Measurements from ENCODE around the gene SF3B2. TPM values are rescaled to one million over a fixed set of nuclear protein-coding genes. Genes with fewer than 3 reads are reported as not detected.

Gene SF3B2
- total and polyA plus RNA-seq, 2 experiments from 2014 or later, result 120 to 155 TPM

DNA sequence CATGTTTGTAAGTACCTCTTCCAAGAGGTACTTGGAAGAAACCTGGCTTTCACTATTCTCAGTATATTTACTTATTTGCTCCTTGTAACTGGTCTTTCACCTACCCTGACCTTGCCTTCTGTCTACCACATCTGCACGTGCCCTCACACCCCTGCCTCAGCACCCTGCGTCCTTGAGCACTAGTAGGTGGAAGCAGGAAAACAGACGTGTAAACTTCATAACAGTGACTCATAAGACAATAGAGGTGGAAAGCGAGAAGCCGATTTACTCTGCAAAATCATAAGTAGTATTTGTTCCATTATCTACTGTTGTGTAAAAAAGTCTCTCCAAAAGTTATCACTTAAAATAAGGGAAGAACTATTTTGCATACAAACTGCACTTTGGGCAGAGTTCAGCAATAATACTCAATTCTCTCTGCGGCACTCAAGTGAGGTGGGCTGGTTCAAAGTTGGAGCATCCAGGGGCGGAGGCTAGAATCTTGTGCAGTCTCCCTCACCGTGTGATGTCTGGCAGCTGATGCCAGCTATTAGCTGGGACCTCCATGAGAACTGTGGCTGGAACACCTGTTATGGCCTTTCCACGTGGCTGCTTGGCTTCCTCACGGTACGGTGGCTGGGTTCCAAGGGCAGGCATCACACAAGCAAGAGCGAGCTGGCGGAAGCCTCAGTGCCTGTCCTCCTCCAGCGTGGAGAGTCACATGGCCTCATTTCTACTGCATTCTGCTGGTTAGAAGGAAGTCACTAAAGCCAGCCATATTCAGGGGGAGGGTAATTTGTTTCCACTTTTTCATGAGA lies 48.3 kb downstream of the SF3B2 start:
- no peaks in the 10 kb centered on the region for H3K9me3 ChIP-seq (ENCODE audit: low read depth)
- no peak overlapping the region for H2AFZ ChIP-seq
- peaks cover 8% of the 10 kb centered on the region for H4K20me1 ChIP-seq (ENCODE audit: insufficient read depth, poor library complexity, severe bottlenecking)
- H3K79me2 ChIP-seq, result peaks cover 91% of the 10 kb centered on the region
- no peaks in the 10 kb centered on the region for H3K36me3 ChIP-seq (replicated peaks; ENCODE audit: insufficient read depth, low read depth)
- no peak overlapping the region for H3K4me2 ChIP-seq
- H3K4me1 ChIP-seq (ENCODE audit: insufficient read depth), result no peaks in the 10 kb centered on the region
- TF ChIP-seq EZH2 (IDR thresholded peaks at IDR 0.05; ENCODE audit: borderline replicate concordance), result no peak
- TF ChIP-seq EZH2phosphoT487 (IDR thresholded peaks at IDR 0.05; ENCODE audit: low read depth, severe bottlenecking, unreplicated experiment), result no peak
- TF ChIP-seq, protein P1, sequence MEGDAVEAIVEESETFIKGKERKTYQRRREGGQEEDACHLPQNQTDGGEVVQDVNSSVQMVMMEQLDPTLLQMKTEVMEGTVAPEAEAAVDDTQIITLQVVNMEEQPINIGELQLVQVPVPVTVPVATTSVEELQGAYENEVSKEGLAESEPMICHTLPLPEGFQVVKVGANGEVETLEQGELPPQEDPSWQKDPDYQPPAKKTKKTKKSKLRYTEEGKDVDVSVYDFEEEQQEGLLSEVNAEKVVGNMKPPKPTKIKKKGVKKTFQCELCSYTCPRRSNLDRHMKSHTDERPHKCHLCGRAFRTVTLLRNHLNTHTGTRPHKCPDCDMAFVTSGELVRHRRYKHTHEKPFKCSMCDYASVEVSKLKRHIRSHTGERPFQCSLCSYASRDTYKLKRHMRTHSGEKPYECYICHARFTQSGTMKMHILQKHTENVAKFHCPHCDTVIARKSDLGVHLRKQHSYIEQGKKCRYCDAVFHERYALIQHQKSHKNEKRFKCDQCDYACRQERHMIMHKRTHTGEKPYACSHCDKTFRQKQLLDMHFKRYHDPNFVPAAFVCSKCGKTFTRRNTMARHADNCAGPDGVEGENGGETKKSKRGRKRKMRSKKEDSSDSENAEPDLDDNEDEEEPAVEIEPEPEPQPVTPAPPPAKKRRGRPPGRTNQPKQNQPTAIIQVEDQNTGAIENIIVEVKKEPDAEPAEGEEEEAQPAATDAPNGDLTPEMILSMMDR (IDR thresholded peaks at IDR 0.05; ENCODE audit: poor library complexity), result no peak
- no peaks in the 10 kb centered on the region for H3K27me3 ChIP-seq
- no peaks in the 10 kb centered on the region for H3K9me2 ChIP-seq (replicated peaks; ENCODE audit: insufficient read depth)
- H3K4me3 ChIP-seq, result no peak overlapping the region
- no peak overlapping the region for H3K27ac ChIP-seq
- WGBS (ENCODE audit: low lambda C conversion rate, missing lambda C conversion rate), result 84% methylated on average over 14 of the region's 14 CpGs
- DNase-seq (ENCODE audit: low spot score), result no peak

DNA sequence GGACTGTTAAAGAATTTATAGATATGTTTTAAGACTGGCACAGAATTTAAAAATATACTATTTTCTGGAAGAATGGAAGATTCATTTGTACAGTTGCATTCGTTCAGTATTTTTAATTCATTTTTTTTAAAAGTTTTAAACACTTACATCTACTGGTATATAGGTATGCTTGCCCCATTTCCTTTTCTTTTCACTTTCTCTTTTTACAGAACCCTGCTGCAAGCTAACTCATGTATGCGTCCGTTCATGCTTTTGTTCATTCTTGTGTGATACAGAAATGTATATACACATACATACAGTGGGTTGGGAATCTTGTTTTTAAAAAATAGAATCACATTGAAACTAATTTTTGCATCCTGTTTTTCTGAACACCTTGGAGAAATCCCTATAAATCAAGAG lies 48.9 kb downstream of the SF3B2 start:
- DNase-seq (ENCODE audit: low spot score), result no peak
- Histone ChIP-seq H3K27ac (no peak overlapping the region), H3K9me3 (ENCODE audit: low read depth) (no peaks in the 10 kb centered on the region), H2AFZ (no peak overlapping the region), H3K79me2 (peaks cover 91% of the 10 kb centered on the region), H3K4me3 (no peak overlapping the region), H3K36me3 (replicated peaks; ENCODE audit: insufficient read depth, low read depth) (no peaks in the 10 kb centered on the region), H3K9me2 (replicated peaks; ENCODE audit: insufficient read depth) (no peaks in the 10 kb centered on the region), H3K4me2 (no peak overlapping the region), H3K4me1 (ENCODE audit: insufficient read depth) (no peaks in the 10 kb centered on the region), H4K20me1 (ENCODE audit: insufficient read depth, poor library complexity, severe bottlenecking) (peaks cover 13% of the 10 kb centered on the region), H3K27me3 (no peaks in the 10 kb centered on the region)
- TF ChIP-seq, protein P1 (IDR thresholded peaks at IDR 0.05; ENCODE audit: poor library complexity), result no peak
- TF ChIP-seq EZH2phosphoT487 (IDR thresholded peaks at IDR 0.05; ENCODE audit: low read depth, severe bottlenecking, unreplicated experiment) (no peak), EZH2 (IDR thresholded peaks at IDR 0.05; ENCODE audit: borderline replicate concordance) (no peak)
- WGBS (ENCODE audit: low lambda C conversion rate, missing lambda C conversion rate), result 95% methylated on average over 3 of the region's 3 CpGs

DNA sequence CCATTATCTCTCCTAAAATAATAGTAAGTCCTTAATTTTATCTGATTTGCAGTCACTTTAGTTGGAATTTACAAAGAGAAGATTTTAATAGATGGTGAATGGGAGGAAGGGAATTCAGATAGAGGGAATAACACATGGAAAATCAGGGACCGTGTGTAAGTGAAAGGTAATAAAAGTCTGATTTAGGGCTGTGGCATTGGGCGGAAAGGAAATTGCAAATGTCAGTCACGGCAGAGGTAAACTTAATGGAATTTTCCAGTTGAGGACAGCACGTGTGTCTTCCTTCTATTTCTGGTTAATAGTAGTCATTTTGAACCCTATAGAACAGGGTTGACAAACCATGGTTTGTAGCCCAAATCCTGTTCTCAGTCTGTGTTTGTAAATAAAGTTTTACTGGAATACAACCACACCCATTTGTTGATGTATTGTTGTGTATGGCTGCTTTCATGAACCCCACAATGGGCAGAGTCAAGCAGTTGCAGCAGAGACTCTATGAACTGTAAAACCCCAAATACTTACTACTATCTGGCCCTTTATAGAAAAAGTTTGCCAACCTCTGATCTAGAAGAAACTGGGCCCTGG lies 52.0 kb downstream of the SF3B2 start:
- Histone ChIP-seq H3K4me2 (no peak overlapping the region), H3K27ac (no peak overlapping the region), H2AFZ (no peak overlapping the region), H3K4me1 (ENCODE audit: insufficient read depth) (no peaks in the 10 kb centered on the region), H3K9me3 (ENCODE audit: low read depth) (no peaks in the 10 kb centered on the region), H3K36me3 (replicated peaks; ENCODE audit: insufficient read depth, low read depth) (no peaks in the 10 kb centered on the region), H4K20me1 (ENCODE audit: insufficient read depth, poor library complexity, severe bottlenecking) (peaks cover 15% of the 10 kb centered on the region), H3K4me3 (no peak overlapping the region), H3K9me2 (replicated peaks; ENCODE audit: insufficient read depth) (no peaks in the 10 kb centered on the region), H3K79me2 (peaks cover 97% of the 10 kb centered on the region), H3K27me3 (no peaks in the 10 kb centered on the region)
- no peak for DNase-seq (ENCODE audit: low spot score)
- 77% methylated on average over 4 of the region's 4 CpGs for WGBS (ENCODE audit: low lambda C conversion rate, missing lambda C conversion rate)
- TF ChIP-seq EZH2phosphoT487 (IDR thresholded peaks at IDR 0.05; ENCODE audit: low read depth, severe bottlenecking, unreplicated experiment) (no peak), EZH2 (IDR thresholded peaks at IDR 0.05; ENCODE audit: borderline replicate concordance) (no peak)
